Trophoblast cell (in vitro differentiated cells and primary cell): ENCODE data around the gene ACSL6.

Source experiments
- DNase-seq, 2 donors: peaks; one replicate each; pipeline ENCODE4 v3.0.0-alpha.2; 2016
- H2AFZ ChIP-seq: 2 replicates; pipeline ENCODE4 v1.6.1; 2013; ENCODE audit warnings: low read length, moderate library complexity, mild to moderate bottlenecking; ENCODE audit not compliant: insufficient read depth, poor library complexity
- H2AK5ac ChIP-seq: 2 replicates; pipeline ENCODE4 v1.6.1; 2013; ENCODE audit warnings: mild to moderate bottlenecking, low read length
- H2BK120ac ChIP-seq: 2 replicates; pipeline ENCODE4 v1.6.1; 2013; ENCODE audit warnings: low read length, mild to moderate bottlenecking, moderate library complexity; ENCODE audit not compliant: insufficient read depth, poor library complexity
- H2BK12ac ChIP-seq: 2 replicates; pipeline ENCODE4 v1.6.1; 2013; ENCODE audit warnings: mild to moderate bottlenecking, low read length, moderate library complexity
- H2BK5ac ChIP-seq: 2 replicates; pipeline ENCODE4 v1.6.1; 2013; ENCODE audit warnings: low read length, low read depth, moderate library complexity, mild to moderate bottlenecking; ENCODE audit not compliant: poor library complexity
- H3K14ac ChIP-seq: 2 replicates; pipeline ENCODE4 v1.6.1; 2013; ENCODE audit warnings: mild to moderate bottlenecking, low read length
- H3K18ac ChIP-seq: 2 replicates; pipeline ENCODE4 v1.6.1; 2013; ENCODE audit warnings: mild to moderate bottlenecking, low read length
- H3K23ac ChIP-seq: 2 replicates; pipeline ENCODE4 v1.6.1; 2013; ENCODE audit warnings: low read length
- H3K27ac ChIP-seq: 2 replicates; pipeline ENCODE4 v1.5.1; 2013; ENCODE audit warnings: low read depth, mild to moderate bottlenecking, inconsistent platforms, low read length, moderate library complexity
- H3K27me3 ChIP-seq: 2 replicates; pipeline ENCODE4 v1.6.1; 2013; ENCODE audit warnings: inconsistent platforms, mild to moderate bottlenecking, low read length, moderate library complexity; ENCODE audit not compliant: insufficient read depth
- H3K36me3 ChIP-seq, 2 experiments: 1 replicate in 1 of 2; 2 replicates in 1 of 2; pipeline ENCODE4 v1.6.1; 2013; ENCODE audit warnings: low read length in 2 of 2, mild to moderate bottlenecking in 2 of 2, moderate library complexity in 1 of 2; ENCODE audit not compliant: insufficient read depth in 2 of 2, control insufficient read depth in 1 of 2
- H3K4ac ChIP-seq: 2 replicates; pipeline ENCODE4 v1.6.1; 2013; ENCODE audit warnings: low read depth, mild to moderate bottlenecking, low read length, moderate library complexity
- H3K4me1 ChIP-seq, 2 experiments: 1 replicate in 1 of 2; 2 replicates in 1 of 2; pipeline ENCODE4 v1.6.1; 2013; ENCODE audit warnings: low read length in 2 of 2, mild to moderate bottlenecking in 2 of 2, moderate library complexity in 1 of 2; ENCODE audit not compliant: insufficient read depth in 2 of 2, control insufficient read depth in 1 of 2
- H3K4me2 ChIP-seq: 2 replicates; pipeline ENCODE4 v1.6.1; 2013; ENCODE audit warnings: inconsistent platforms, mild to moderate bottlenecking, low read length, moderate library complexity
- H3K4me3 ChIP-seq: 2 replicates; pipeline ENCODE4 v1.5.1; 2013; ENCODE audit warnings: mild to moderate bottlenecking, low read depth, low read length, inconsistent platforms
- H3K79me1 ChIP-seq: one replicate; pipeline ENCODE4 v1.6.1; 2013; ENCODE audit warnings: low read length
- H3K79me2 ChIP-seq: 2 replicates; pipeline ENCODE4 v1.6.1; 2013; ENCODE audit warnings: low read length, mild to moderate bottlenecking; ENCODE audit not compliant: control insufficient read depth, insufficient read depth, poor library complexity
- H3K9ac ChIP-seq: 2 replicates; pipeline ENCODE4 v1.6.1; 2013; ENCODE audit warnings: mild to moderate bottlenecking, low read length
- H3K9me3 ChIP-seq: 2 replicates; pipeline ENCODE4 v1.6.1; 2013; ENCODE audit warnings: low read depth, mild to moderate bottlenecking, control low read depth, inconsistent platforms, low read length; ENCODE audit not compliant: insufficient read depth
- H4K12ac ChIP-seq: 2 replicates; pipeline ENCODE4 v1.6.1; 2013; ENCODE audit warnings: low read depth, mild to moderate bottlenecking, low read length, moderate library complexity
- H4K8ac ChIP-seq: 2 replicates; pipeline ENCODE4 v1.6.1; 2013; ENCODE audit warnings: low read depth, mild to moderate bottlenecking, low read length, moderate library complexity
- H4K91ac ChIP-seq: one replicate; pipeline ENCODE4 v1.6.1; 2013; ENCODE audit warnings: low read depth, mild to moderate bottlenecking, low read length, moderate library complexity
- WGBS: extraction: QIAGEN DNeasy Blood & Tissue Kit; methylation state at CpG from one replicate; pipeline ENCODE4 v1.1.7; 2013; ENCODE audit warnings: missing lambda C conversion rate; ENCODE audit not compliant: insufficient read length, insufficient coverage; ENCODE audit errors: extremely low coverage; 5-methylcytosine and 5-hydroxymethylcytosine counted together

ACSL6 gene

DNA sequence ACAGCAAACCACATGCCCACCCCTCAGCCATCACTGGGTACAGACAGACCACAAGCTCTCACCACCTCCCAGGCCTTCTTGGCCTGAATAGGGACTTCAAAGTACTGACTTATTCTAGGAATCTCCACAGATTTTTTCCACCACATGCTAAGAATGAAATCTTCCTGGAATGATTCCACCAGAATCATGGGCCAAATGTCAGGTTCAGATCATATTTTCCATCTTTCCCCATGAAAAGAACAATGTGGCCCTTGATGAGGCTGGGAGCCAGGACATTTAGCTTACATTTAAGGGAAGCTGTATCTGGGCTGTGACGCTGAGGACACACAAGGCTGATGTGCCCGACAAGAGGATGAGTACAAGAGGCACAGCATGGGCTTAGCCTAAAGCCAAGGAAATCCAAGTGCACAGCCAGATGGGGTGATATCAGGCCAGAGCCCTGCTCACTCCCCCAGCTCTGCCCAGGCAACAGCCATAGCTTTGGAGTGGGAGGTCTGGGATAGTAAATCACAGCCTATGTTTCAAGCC lies 28.1 kb downstream of the ACSL6 start:
- no peak overlapping the region for H2BK5ac ChIP-seq
- H3K9me3 ChIP-seq = no peaks in the 10 kb centered on the region
- no peaks in the 10 kb centered on the region for H3K36me3 ChIP-seq
- no peak overlapping the region for H3K9ac ChIP-seq
- no peaks in the 10 kb centered on the region for H3K27me3 ChIP-seq
- no peak overlapping the region for H2AFZ ChIP-seq
- no peaks in the 10 kb centered on the region for H3K79me1 ChIP-seq
- no peak overlapping the region for H3K18ac ChIP-seq
- no peak overlapping the region for H3K27ac ChIP-seq
- no peaks in the 10 kb centered on the region for H3K4me1 ChIP-seq
- no peak overlapping the region for H4K91ac ChIP-seq
- H3K14ac ChIP-seq = no peak overlapping the region
- no peak overlapping the region for H2BK120ac ChIP-seq
- no peak overlapping the region for H3K23ac ChIP-seq
- H2BK12ac ChIP-seq = no peak overlapping the region
- no peak for DNase-seq
- WGBS = no CpG with 5 or more reads among the region's 2 CpGs
- no peak overlapping the region for H4K8ac ChIP-seq
- H3K4ac ChIP-seq = no peak overlapping the region
- no peaks in the 10 kb centered on the region for H3K79me2 ChIP-seq
- H4K12ac ChIP-seq = no peak overlapping the region
- no peak overlapping the region for H3K4me3 ChIP-seq
- no peak overlapping the region for H3K4me2 ChIP-seq
- H2AK5ac ChIP-seq = no peak overlapping the region

DNA sequence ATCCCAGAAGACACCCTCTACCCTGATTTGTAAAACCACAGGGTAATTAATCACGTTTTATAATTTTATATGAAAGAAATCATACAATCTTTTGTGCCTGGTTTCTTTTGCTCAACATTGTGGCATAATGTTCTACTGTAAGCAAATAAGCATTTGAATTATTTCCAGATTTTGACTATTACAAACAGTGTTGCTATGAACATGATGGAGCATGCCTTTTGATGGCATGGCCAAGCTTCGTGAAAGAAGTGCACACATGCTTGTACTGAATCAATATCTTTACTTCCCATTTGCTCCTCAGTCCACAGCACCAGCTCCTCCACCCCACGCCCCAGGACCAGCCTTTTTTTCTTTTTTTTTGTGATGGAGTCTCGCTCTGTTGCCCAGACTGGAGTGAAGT lies 29.9 kb downstream of the ACSL6 start:
- WGBS = no CpG with 5 or more reads among the region's 4 CpGs

DNA sequence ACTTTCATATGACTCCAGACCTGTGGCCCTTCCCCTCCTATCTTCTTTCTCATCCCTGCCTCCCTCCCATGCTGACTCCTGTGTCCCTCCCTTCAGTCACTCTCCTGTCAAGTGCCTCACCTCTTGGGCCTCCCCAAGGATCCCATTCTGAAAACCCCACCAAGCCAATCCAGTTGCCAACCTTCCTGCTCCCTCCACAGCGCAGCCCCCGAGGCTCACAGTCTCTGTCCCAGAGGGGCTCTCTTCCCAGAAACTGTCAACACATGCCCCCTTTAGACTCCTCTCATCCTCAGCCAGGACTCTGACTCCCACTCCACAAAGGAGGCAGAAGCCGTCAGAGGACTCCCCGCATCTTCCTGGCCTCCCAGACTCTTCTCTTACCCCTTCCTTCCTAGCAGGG lies 30.8 kb downstream of the ACSL6 start:
- no peak overlapping the region for H4K91ac ChIP-seq
- no peak overlapping the region for H2BK12ac ChIP-seq
- no peaks in the 10 kb centered on the region for H3K79me2 ChIP-seq
- no peaks in the 10 kb centered on the region for H3K27me3 ChIP-seq
- no peak overlapping the region for H2AK5ac ChIP-seq
- no peak overlapping the region for H3K27ac ChIP-seq
- H2AFZ ChIP-seq = no peak overlapping the region
- H4K8ac ChIP-seq = no peak overlapping the region
- H2BK120ac ChIP-seq = no peak overlapping the region
- no peak overlapping the region for H2BK5ac ChIP-seq
- WGBS = no CpG with 5 or more reads among the region's 4 CpGs
- no peak overlapping the region for H3K23ac ChIP-seq
- H4K12ac ChIP-seq = no peak overlapping the region
- no peak overlapping the region for H3K14ac ChIP-seq
- H3K36me3 ChIP-seq = no peaks in the 10 kb centered on the region
- H3K9ac ChIP-seq = no peak overlapping the region
- no peaks in the 10 kb centered on the region for H3K4me1 ChIP-seq
- H3K4ac ChIP-seq = no peak overlapping the region
- H3K4me2 ChIP-seq = no peak overlapping the region
- no peaks in the 10 kb centered on the region for H3K79me1 ChIP-seq
- H3K18ac ChIP-seq = no peak overlapping the region
- DNase-seq = no peak
- no peak overlapping the region for H3K4me3 ChIP-seq
- H3K9me3 ChIP-seq = no peaks in the 10 kb centered on the region

More for the DNA sequence above, 29.9 kb downstream of the ACSL6 start:
- no peak for DNase-seq
- H2AK5ac ChIP-seq = no peak overlapping the region
- no peak overlapping the region for H2BK5ac ChIP-seq
- no peaks in the 10 kb centered on the region for H3K36me3 ChIP-seq
- no peaks in the 10 kb centered on the region for H3K27me3 ChIP-seq
- H3K9me3 ChIP-seq = no peaks in the 10 kb centered on the region
- no peak overlapping the region for H4K12ac ChIP-seq
- no peaks in the 10 kb centered on the region for H3K79me1 ChIP-seq
- no peak overlapping the region for H3K14ac ChIP-seq
- no peaks in the 10 kb centered on the region for H3K4me1 ChIP-seq
- no peaks in the 10 kb centered on the region for H3K79me2 ChIP-seq
- H3K4me2 ChIP-seq = no peak overlapping the region
- H3K9ac ChIP-seq = no peak overlapping the region
- H3K4me3 ChIP-seq = no peak overlapping the region
- H3K27ac ChIP-seq = no peak overlapping the region
- H2BK120ac ChIP-seq = no peak overlapping the region
- no peak overlapping the region for H3K18ac ChIP-seq
- H3K4ac ChIP-seq = no peak overlapping the region
- no peak overlapping the region for H2BK12ac ChIP-seq
- no peak overlapping the region for H4K8ac ChIP-seq
- no peak overlapping the region for H4K91ac ChIP-seq
- no peak overlapping the region for H2AFZ ChIP-seq
- H3K23ac ChIP-seq = no peak overlapping the region

DNA sequence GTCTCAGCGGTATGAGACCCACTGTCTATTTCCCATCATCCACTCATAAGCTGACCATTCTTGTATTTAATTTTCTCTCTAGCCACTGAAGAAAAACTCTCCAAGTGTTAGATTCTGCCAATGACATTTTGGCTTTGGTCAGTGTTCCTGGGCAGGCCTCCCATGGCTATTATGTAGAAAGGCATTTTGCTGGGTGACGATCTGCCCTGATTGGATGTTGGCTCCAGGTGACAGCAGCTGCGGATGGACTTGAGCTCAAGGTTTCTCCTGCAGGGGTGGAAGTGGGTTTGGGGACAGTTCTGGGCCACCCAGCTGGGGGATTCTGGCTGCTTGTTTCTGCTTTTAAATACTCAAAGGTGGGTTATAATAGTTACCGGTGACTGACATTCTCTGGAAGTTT lies 31.6 kb downstream of the ACSL6 start:
- H3K18ac ChIP-seq = no peak overlapping the region
- no peaks in the 10 kb centered on the region for H3K79me1 ChIP-seq
- H4K91ac ChIP-seq = no peak overlapping the region
- no peak overlapping the region for H3K4ac ChIP-seq
- no peaks in the 10 kb centered on the region for H3K4me1 ChIP-seq
- H2BK12ac ChIP-seq = no peak overlapping the region
- H4K8ac ChIP-seq = no peak overlapping the region
- H2AFZ ChIP-seq = no peak overlapping the region
- no peaks in the 10 kb centered on the region for H3K9me3 ChIP-seq
- no peak overlapping the region for H4K12ac ChIP-seq
- no peaks in the 10 kb centered on the region for H3K27me3 ChIP-seq
- H3K4me2 ChIP-seq = no peak overlapping the region
- H3K23ac ChIP-seq = no peak overlapping the region
- DNase-seq = no peak
- no peak overlapping the region for H3K14ac ChIP-seq
- no peak overlapping the region for H2BK120ac ChIP-seq
- H3K9ac ChIP-seq = no peak overlapping the region
- no peak overlapping the region for H3K4me3 ChIP-seq
- no peak overlapping the region for H2BK5ac ChIP-seq
- no peaks in the 10 kb centered on the region for H3K36me3 ChIP-seq
- WGBS = no CpG with 5 or more reads among the region's 4 CpGs
- no peak overlapping the region for H2AK5ac ChIP-seq
- H3K79me2 ChIP-seq = no peaks in the 10 kb centered on the region
- no peak overlapping the region for H3K27ac ChIP-seq
